CD4-positive, alpha-beta T cell treated with Interleukin-6 for 4 hours (primary cell): ENCODE measurements around the gene TIGD2.
"Not testable (repeated sequence)": the region's sequence is repeated elsewhere in the genome, so short reads cannot be mapped to it uniquely, and the experiment has no call there.

Experiments
- DNase-seq: peaks from one replicate; pipeline ENCODE4 v3.0.0-alpha.2; 2020; ENCODE audit warnings: mixed read lengths

Gene TIGD2

GRCh38 chr4:89121387-89122068 is 10.2 kb downstream of the TIGD2 start:
- DNase-seq, result no peak

GRCh38 chr4:89123451-89123851 is 12.1 kb downstream of the TIGD2 start:
- no peak for DNase-seq

- no peak for DNase-seq
Measured at GRCh38 chr4:89125901-89126782, 14.8 kb downstream of the TIGD2 start.

GRCh38 chr4:89129080-89129640 is 17.8 kb downstream of the TIGD2 start:
- no peak for DNase-seq

GRCh38 chr4:89134775-89135319 is 23.5 kb downstream of the TIGD2 start:
- no peak for DNase-seq

- no peak for DNase-seq
Measured at GRCh38 chr4:89136525-89136924, 25.2 kb downstream of the TIGD2 start.

GRCh38 chr4:89137231-89137630 is 25.9 kb downstream of the TIGD2 start:
- DNase-seq, result no peak

GRCh38 chr4:89137695-89138094 is 26.4 kb downstream of the TIGD2 start:
- DNase-seq, result no peak

GRCh38 chr4:89140168-89140759 is 28.9 kb downstream of the TIGD2 start:
- DNase-seq, result no peak

GRCh38 chr4:89142691-89143669 is 31.6 kb downstream of the TIGD2 start:
- no peak for DNase-seq

GRCh38 chr4:89144652-89145051 is 33.3 kb downstream of the TIGD2 start:
- DNase-seq, result not testable (repeated sequence)

- DNase-seq, result no peak
Measured at GRCh38 chr4:89146196-89146595, 34.9 kb downstream of the TIGD2 start.

- no peak for DNase-seq
Measured at GRCh38 chr4:89152972-89153371, 41.6 kb downstream of the TIGD2 start.

GRCh38 chr4:89156174-89156914 is 45.0 kb downstream of the TIGD2 start:
- DNase-seq, result no peak

GRCh38 chr4:89157488-89158024 is 46.2 kb downstream of the TIGD2 start:
- DNase-seq, result no peak

GRCh38 chr4:89158884-89159503 is 47.7 kb downstream of the TIGD2 start:
- no peak for DNase-seq

- no peak for DNase-seq
Measured at GRCh38 chr4:89160806-89161205, 49.5 kb downstream of the TIGD2 start.

GRCh38 chr4:89161841-89162240 is 50.5 kb downstream of the TIGD2 start:
- no peak for DNase-seq

- no peak for DNase-seq
Measured at GRCh38 chr4:89162496-89162895, 51.2 kb downstream of the TIGD2 start.

- no peak for DNase-seq
Measured at GRCh38 chr4:89162987-89163386, 51.7 kb downstream of the TIGD2 start.
